Psoas muscle (tissue), 8 donors: ENCODE results near the gene GYS2. TPM values are rescaled to one million over a fixed set of nuclear protein-coding genes. Genes with fewer than 3 reads are reported as not detected.
"Not testable (repeated sequence)": the region's sequence is repeated elsewhere in the genome, so short reads cannot be mapped to it uniquely, and the experiment has no call there.

Experiments used
- ATAC-seq, 4 donors: fragments of 200-7000 bp; cut with Tn5 transposase; one replicate each; pipeline ENCODE4 v1.9.1; 2020; ENCODE audit warnings: moderate library complexity in 3 of 4, mild to moderate bottlenecking in 2 of 4
- DNase-seq, 2 donors: peaks; one replicate each; pipeline ENCODE4 v3.0.0-alpha.2; 2020
- H3K27ac ChIP-seq: fragments of 200-600 bp; one replicate; pipeline ENCODE4 v1.8.0; 2022
- H3K27me3 ChIP-seq, 3 donors: fragments of 200-600 bp in 1 of 3; one replicate each; pipeline versions ENCODE4 v1.6.1 to v1.8.0; 2013 to 2022; ENCODE audit warnings: low read length in 2 of 3, mild to moderate bottlenecking in 2 of 3, moderate library complexity in 1 of 3; ENCODE audit not compliant: insufficient read depth in 3 of 3
- H3K36me3 ChIP-seq, 2 donors: fragments of 200-600 bp in 1 of 2; one replicate each; pipeline versions ENCODE4 v1.6.1 to v1.8.0; 2013 to 2022; ENCODE audit warnings: low read depth in 1 of 2, mild to moderate bottlenecking in 1 of 2, moderate library complexity in 1 of 2; ENCODE audit not compliant: insufficient read depth in 1 of 2
- H3K4me1 ChIP-seq: fragments of 200-600 bp; one replicate; pipeline ENCODE4 v1.8.0; 2022
- H3K4me3 ChIP-seq: fragments of 200-600 bp; one replicate; pipeline ENCODE4 v1.8.0; 2022; ENCODE audit warnings: mild to moderate bottlenecking
- H3K9me3 ChIP-seq: fragments of 200-600 bp; one replicate; pipeline ENCODE4 v1.8.0; 2022
- CTCF ChIP-seq: fragments of 200-600 bp; IDR thresholded peaks from one replicate; pipeline ENCODE4 v1.8.0; 2022; ENCODE audit warnings: antibody characterized with exemption
- WGBS, 3 donors: extraction: QIAGEN DNeasy Blood & Tissue Kit; methylation state at CpG; one replicate each; pipeline versions ENCODE4 v1.1.6 to v1.1.7; 2013; 5-methylcytosine and 5-hydroxymethylcytosine counted together
- intact Hi-C, 2 donors: fragments of 100-400 bp; cut with DNase I; formaldehyde crosslinking; loops; one replicate each; pipeline versions ENCODE4 v1.11.0 to v1.14.2; 2022
- polyA plus RNA-seq, 3 donors: library from polyadenylated mRNA; stranded (reverse); fragments of 200-250 nt; gene quantifications; one replicate each; pipeline ENCODE4 v1.2.3, GENCODE V29; 2013
- total RNA-seq, 4 donors: library from RNA; stranded (reverse); fragmentation: NEBNext Ultra II Directional in 2 of 4; extraction: Animal tissue kit (Norgen Biotek cat#: 25700) in 2 of 4; gene quantifications; one replicate each; pipeline versions ENCODE4 v1.2.1 to v1.2.4, GENCODE V29; 2021 to 2023
- donor health status: healthy with polysubstance abuse.
- donor health status: DM: no; HTN: no; CAD: no; lungs with moderate emphysema.
- donor health status: Bipolar disorder and iron deficiency.
- donor health status: healthy.
- donor health status: DM: yes; HTN: yes; CAD: no.
- donor health status: DM: no; HTN: no; CAD: no.
- donor health status: DM: no; HTN: no; CAD: no.
- donor health status: DM: yes; HTN: yes; CAD: no.

The GYS2 gene
- total and polyA plus RNA-seq, 7 donors: 0.03 to 0.09 TPM; not detected in 5

- Histone ChIP-seq H3K27ac (no peak overlapping the region), H3K4me1 (no peaks in the 10 kb centered on the region), H3K4me3 (no peak overlapping the region), H3K9me3 (no peaks in the 10 kb centered on the region), H3K27me3 (no peaks in the 10 kb centered on the region), H3K36me3 (peaks cover 28 to 71% of the 10 kb centered on the region in 2 donors)
- no peak for TF ChIP-seq CTCF
- intact Hi-C loops: no loop called here
- ATAC-seq (no peak), DNase-seq (no peak)
- WGBS, 3 donors: 95 to 97% (median 95%) methylated on average over 2 of the region's 2 CpGs
Observed at GRCh38 chr12:21648378-21648777, 43.7 kb upstream of the GYS2 start.

GRCh38 chr12:21647179-21647578 lies 42.5 kb upstream of the GYS2 start:
- ATAC-seq (no peak), DNase-seq (no peak)
- no peak overlapping the region for H3K27ac ChIP-seq
- H3K9me3 ChIP-seq: no peaks in the 10 kb centered on the region
- peaks cover 25 to 71% of the 10 kb centered on the region in 2 donors for H3K36me3 ChIP-seq
- intact Hi-C loops: no loop called here
- no peaks in the 10 kb centered on the region for H3K4me1 ChIP-seq
- no peak overlapping the region for H3K4me3 ChIP-seq
- H3K27me3 ChIP-seq: no peaks in the 10 kb centered on the region
- TF ChIP-seq CTCF: no peak

GRCh38 chr12:21645041-21645500 lies 40.4 kb upstream of the GYS2 start:
- 44 to 60% (median 47%) methylated on average over 6 to 7 of the region's 7 CpGs for WGBS, 3 donors
- intact Hi-C loops, H3K27ac ChIP-seq, H3K4me3 ChIP-seq, ATAC-seq, H3K4me1 ChIP-seq, DNase-seq, H3K9me3 ChIP-seq, H3K27me3 ChIP-seq: not testable (repeated sequence)
- H3K36me3 ChIP-seq: peaks cover 17 to 81% of the 10 kb centered on the region in 2 donors

- no peak overlapping the region for H3K27ac ChIP-seq
- DNase-seq: no peak
- no peaks in the 10 kb centered on the region for H3K9me3 ChIP-seq
- no peak for ATAC-seq
- no peak overlapping the region for H3K4me3 ChIP-seq
- no peak for TF ChIP-seq CTCF
- intact Hi-C loops: no loop called here
- 87 to 94% (median 89%) methylated on average over 4 of the region's 4 CpGs for WGBS, 3 donors
- no peaks in the 10 kb centered on the region for H3K27me3 ChIP-seq
- H3K4me1 ChIP-seq: no peaks in the 10 kb centered on the region
- H3K36me3 ChIP-seq: peaks cover 17 to 82% of the 10 kb centered on the region in 2 donors
Observed at GRCh38 chr12:21644516-21644915, 39.9 kb upstream of the GYS2 start.

- H3K36me3 ChIP-seq: peaks cover 17 to 77% of the 10 kb centered on the region in 2 donors
- H3K4me1 ChIP-seq: no peaks in the 10 kb centered on the region
- H3K9me3 ChIP-seq: no peaks in the 10 kb centered on the region
- 80 to 88% (median 88%) methylated on average over 3 of the region's 3 CpGs for WGBS, 3 donors
- DNase-seq (no peak), ATAC-seq (no peak)
- intact Hi-C loops: no loop called here
- H3K4me3 ChIP-seq: no peak overlapping the region
- no peak overlapping the region for H3K27ac ChIP-seq
- no peaks in the 10 kb centered on the region for H3K27me3 ChIP-seq
- TF ChIP-seq CTCF: no peak
Observed at GRCh38 chr12:21643758-21644157, 39.1 kb upstream of the GYS2 start.
